Ishikawa (cell line): ENCODE results near the gene CORO2B.

Experiments
- CEBPB ChIP-seq: IDR thresholded peaks from 2 replicates; pipeline ENCODE4 v1.6.1; 2012
- CREB1 ChIP-seq: IDR thresholded peaks from 2 replicates; pipeline ENCODE4 v1.6.1; 2012; ENCODE audit warnings: low read depth
- EGR1 ChIP-seq: IDR thresholded peaks from 2 replicates; pipeline ENCODE4 v1.6.1; 2012
- EP300 ChIP-seq: IDR thresholded peaks from 2 replicates; pipeline ENCODE4 v1.6.1; 2012; ENCODE audit warnings: borderline replicate concordance
- FOXM1 ChIP-seq: IDR thresholded peaks from 2 replicates; pipeline ENCODE4 v1.6.1; 2012; ENCODE audit warnings: low read depth, borderline replicate concordance
- MAX ChIP-seq: IDR thresholded peaks from 2 replicates; pipeline ENCODE4 v1.6.1; 2012
- NFIC ChIP-seq: IDR thresholded peaks from 2 replicates; pipeline ENCODE4 v1.6.1; 2012
- RAD21 ChIP-seq: IDR thresholded peaks from 2 replicates; pipeline ENCODE4 v1.6.1; 2012; ENCODE audit warnings: low read depth
- REST ChIP-seq: IDR thresholded peaks from 2 replicates; pipeline ENCODE4 v1.6.1; 2012; ENCODE audit warnings: low read depth, mild to moderate bottlenecking
- TAF1 ChIP-seq: IDR thresholded peaks from 2 replicates; pipeline ENCODE4 v1.6.1; 2012; ENCODE audit warnings: low read depth, mild to moderate bottlenecking
- TCF12 ChIP-seq: IDR thresholded peaks from 2 replicates; pipeline ENCODE4 v1.6.1; 2012; ENCODE audit warnings: low read depth
- TEAD4 ChIP-seq: IDR thresholded peaks from 2 replicates; pipeline ENCODE4 v1.6.1; 2012
- YY1 ChIP-seq: IDR thresholded peaks from 2 replicates; pipeline ENCODE4 v1.6.1; 2012; ENCODE audit warnings: low read depth
- ZBTB7A ChIP-seq: IDR thresholded peaks from 2 replicates; pipeline ENCODE4 v1.6.1; 2012; ENCODE audit warnings: low read depth
- TF ChIP-seq, protein P1 (sequence below): IDR thresholded peaks from 2 replicates; pipeline ENCODE4 v1.6.1; 2012

CORO2B gene

DNA sequence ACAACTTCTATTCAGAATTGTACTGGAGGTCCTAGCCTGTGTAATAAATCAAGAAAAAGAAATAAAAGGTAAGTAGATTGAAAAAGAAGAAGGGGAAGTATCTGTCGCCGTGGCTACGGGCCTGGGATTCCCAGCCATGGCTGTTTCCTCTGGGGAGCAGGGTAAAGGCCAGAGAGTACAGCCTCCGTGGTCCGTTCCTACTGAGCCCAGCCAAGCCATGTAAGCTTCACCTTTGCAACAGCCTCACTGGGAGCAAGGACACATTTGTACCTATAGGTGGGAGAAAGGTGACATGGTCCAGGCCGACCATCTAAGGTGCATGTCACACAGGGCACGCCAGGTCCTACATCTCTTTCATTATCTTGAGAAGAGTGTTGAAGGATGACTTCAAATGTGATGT lies 170.6 kb downstream of the CORO2B start:
- TF ChIP-seq CEBPB = no peak
- TF ChIP-seq, protein P1, sequence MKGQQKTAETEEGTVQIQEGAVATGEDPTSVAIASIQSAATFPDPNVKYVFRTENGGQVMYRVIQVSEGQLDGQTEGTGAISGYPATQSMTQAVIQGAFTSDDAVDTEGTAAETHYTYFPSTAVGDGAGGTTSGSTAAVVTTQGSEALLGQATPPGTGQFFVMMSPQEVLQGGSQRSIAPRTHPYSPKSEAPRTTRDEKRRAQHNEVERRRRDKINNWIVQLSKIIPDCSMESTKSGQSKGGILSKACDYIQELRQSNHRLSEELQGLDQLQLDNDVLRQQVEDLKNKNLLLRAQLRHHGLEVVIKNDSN = no peak
- TF ChIP-seq FOXM1 = no peak
- no peak for TF ChIP-seq TCF12
- no peak for TF ChIP-seq NFIC
- TF ChIP-seq EGR1 = no peak
- TF ChIP-seq TAF1 = no peak
- no peak for TF ChIP-seq YY1
- TF ChIP-seq REST = no peak
- no peak for TF ChIP-seq CREB1
- TF ChIP-seq MAX = no peak
- no peak for TF ChIP-seq TEAD4
- no peak for TF ChIP-seq RAD21
- TF ChIP-seq ZBTB7A = no peak
- no peak for TF ChIP-seq EP300

- TF ChIP-seq TAF1 (no peak), TEAD4 (no peak), YY1 (no peak), FOXM1 (no peak), RAD21 (no peak), CREB1 (no peak)
These were observed 171.0 kb downstream of the CORO2B start for GRCh38 chr15:68749793-68750192.

DNA sequence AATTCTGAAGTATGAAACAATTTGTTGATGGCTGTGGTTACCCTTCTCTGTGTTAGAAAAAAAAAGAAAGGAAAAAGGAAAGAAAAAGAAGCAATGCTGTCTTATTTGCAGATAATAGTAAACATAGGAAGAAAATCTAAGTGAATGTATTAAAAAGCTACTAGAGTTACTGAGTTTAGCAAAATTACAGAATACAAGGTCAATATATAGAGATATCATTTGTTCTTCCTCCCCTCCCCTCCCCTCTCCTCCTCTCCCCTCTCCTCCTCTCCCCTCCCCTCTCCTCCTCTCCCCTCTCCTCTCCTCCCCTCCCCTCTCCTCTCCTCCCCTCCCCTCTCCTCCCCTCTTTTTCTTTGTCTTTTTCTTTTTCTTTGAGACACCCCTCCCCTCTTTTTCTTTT lies 172.8 kb downstream of the CORO2B start:
- TF ChIP-seq FOXM1 = no peak

GRCh38 chr15:68755731-68756130 lies 176.9 kb downstream of the CORO2B start:
- TF ChIP-seq NFIC = no peak
- no peak for TF ChIP-seq EP300
- TF ChIP-seq TCF12 = no peak
- TF ChIP-seq YY1 = no peak
- no peak for TF ChIP-seq REST
- no peak for TF ChIP-seq TEAD4
- TF ChIP-seq CEBPB = no peak
- no peak for TF ChIP-seq MAX
- TF ChIP-seq EGR1 = no peak
- no peak for TF ChIP-seq ZBTB7A
- TF ChIP-seq FOXM1 = no peak

- TF ChIP-seq CREB1 (no peak), ZBTB7A (no peak), EP300 (no peak), FOXM1 (no peak), TCF12 (no peak), NFIC (no peak), TEAD4 (no peak), RAD21 (no peak), CEBPB (no peak), MAX (no peak), EGR1 (no peak), REST (no peak), TAF1 (no peak), YY1 (no peak)
- TF ChIP-seq, protein P1 = no peak
These were observed 184.3 kb downstream of the CORO2B start for GRCh38 chr15:68763063-68763462.
